MM.1S (cell line): ENCODE data around the gene NIN.
"Not testable (repeated sequence)": the region's sequence is repeated elsewhere in the genome, so short reads cannot be mapped to it uniquely, and the experiment has no call there.

Experiments
- DNase-seq: peaks from one replicate; pipeline ENCODE4 v3.0.0-alpha.2; 2015
- H2AFZ ChIP-seq: fragments of 300-600 bp; sonication (generic); 2 replicates; pipeline ENCODE4 v1.6.0; 2016; ENCODE audit warnings: antibody characterized with exemption, low read length
- H3F3A ChIP-seq: fragments of 300-600 bp; sonication (generic); 2 replicates; pipeline ENCODE4 v1.6.1; 2016; ENCODE audit warnings: mild to moderate bottlenecking, antibody characterized with exemption, low read length, moderate library complexity, mixed read lengths; ENCODE audit not compliant: insufficient read depth
- H3K27ac ChIP-seq: fragments of 300-600 bp; sonication (generic); 2 replicates; pipeline ENCODE4 v1.5.1; 2016; ENCODE audit warnings: mild to moderate bottlenecking, low read length
- H3K27me3 ChIP-seq: fragments of 300-600 bp; sonication (generic); replicated peaks from 2 replicates; pipeline ENCODE4 v1.6.0; 2016; ENCODE audit warnings: low read length; ENCODE audit not compliant: insufficient read depth
- H3K36me3 ChIP-seq: fragments of 300-600 bp; sonication (generic); replicated peaks from 2 replicates; pipeline ENCODE4 v1.6.1; 2016; ENCODE audit warnings: mild to moderate bottlenecking, low read length, mixed read lengths; ENCODE audit not compliant: insufficient read depth
- H3K4me1 ChIP-seq: fragments of 300-600 bp; sonication (generic); 2 replicates; pipeline ENCODE4 v1.6.1; 2016; ENCODE audit warnings: low read length, mixed read lengths
- H3K4me2 ChIP-seq: fragments of 300-600 bp; sonication (generic); 2 replicates; pipeline ENCODE4 v1.6.0; 2016; ENCODE audit warnings: low read depth, low read length
- H3K4me3 ChIP-seq: fragments of 300-600 bp; sonication (generic); 2 replicates; pipeline ENCODE4 v1.5.1; 2016; ENCODE audit warnings: low read length, mixed read lengths
- H3K79me2 ChIP-seq: fragments of 300-600 bp; sonication (generic); 2 replicates; pipeline ENCODE4 v1.6.1; 2016; ENCODE audit warnings: mixed run types, low read length, mixed read lengths
- H3K9ac ChIP-seq: fragments of 300-600 bp; sonication (generic); 2 replicates; pipeline ENCODE4 v1.6.1; 2016; ENCODE audit warnings: low read length, mixed read lengths
- H3K9me2 ChIP-seq: fragments of 300-600 bp; sonication (generic); replicated peaks from 2 replicates; pipeline ENCODE4 v1.6.1; 2016; ENCODE audit warnings: mild to moderate bottlenecking, low read length, mixed read lengths; ENCODE audit not compliant: insufficient read depth
- H3K9me3 ChIP-seq: fragments of 300-600 bp; sonication (generic); replicated peaks from 2 replicates; pipeline ENCODE4 v1.6.1; 2016; ENCODE audit warnings: mild to moderate bottlenecking, low read length, mixed read lengths; ENCODE audit not compliant: insufficient read depth
- H4K20me1 ChIP-seq: fragments of 300-600 bp; sonication (generic); 2 replicates; pipeline ENCODE4 v1.6.1; 2016; ENCODE audit warnings: mild to moderate bottlenecking, low read length, moderate library complexity, mixed read lengths; ENCODE audit not compliant: insufficient read depth
- CTCF ChIP-seq: fragments of 300-600 bp; sonication (generic); IDR thresholded peaks from 2 replicates; pipeline ENCODE4 v1.5.1; 2016; ENCODE audit warnings: antibody characterized with exemption, low read length, mixed read lengths
- EZH2 ChIP-seq: fragments of 300-600 bp; sonication (generic); optimal IDR thresholded peaks from 2 replicates; pipeline ENCODE3; 2017; ENCODE audit warnings: low read depth, mild to moderate bottlenecking, antibody characterized with exemption, low read length, mixed read lengths
- EZH2phosphoT487 ChIP-seq: fragments of 300-600 bp; sonication (generic); IDR thresholded peaks from 2 replicates; pipeline ENCODE4 v1.6.1; 2018; ENCODE audit warnings: antibody characterized with exemption, low read length

NIN gene

DNA sequence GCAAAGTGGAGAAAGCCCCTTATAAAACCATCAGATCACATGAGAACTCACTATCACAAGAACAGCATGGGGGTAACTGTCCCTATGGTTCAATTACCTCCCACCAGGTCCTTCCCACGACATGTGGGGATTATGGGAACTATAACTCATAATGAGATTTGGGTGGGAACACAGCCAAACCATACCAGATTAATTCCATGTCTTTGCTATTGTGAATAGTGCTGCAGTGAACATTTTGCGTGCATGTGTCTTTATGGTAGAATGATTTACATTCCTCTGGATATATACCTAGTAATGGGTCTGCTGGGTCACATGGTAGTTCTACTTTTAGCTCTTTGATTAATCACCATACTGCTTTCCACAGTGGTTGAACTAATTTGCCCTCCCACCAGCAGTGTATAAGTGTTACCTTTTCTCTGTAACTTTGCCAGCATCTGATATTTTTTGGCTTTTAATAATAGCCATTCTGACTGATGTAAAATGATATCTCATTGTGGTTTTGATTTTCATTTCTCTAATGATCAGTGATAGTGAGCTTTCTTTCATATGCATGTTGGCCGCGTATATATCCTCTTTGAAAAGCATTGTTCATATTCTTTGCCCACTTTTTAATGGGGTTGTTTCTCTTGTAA lies 133.2 kb downstream of the NIN start:
- Histone ChIP-seq H4K20me1 (no peaks in the 10 kb centered on the region), H3K27ac (no peak overlapping the region), H3K9me2 (no peaks in the 10 kb centered on the region), H3K36me3 (no peaks in the 10 kb centered on the region), H3K9ac (no peak overlapping the region), H3K27me3 (no peaks in the 10 kb centered on the region), H3K9me3 (no peaks in the 10 kb centered on the region), H3K4me1 (no peaks in the 10 kb centered on the region), H2AFZ (no peak overlapping the region), H3K4me2 (no peak overlapping the region), H3K79me2 (no peaks in the 10 kb centered on the region), H3K4me3 (no peak overlapping the region), H3F3A (no peaks in the 10 kb centered on the region)
- DNase-seq = no peak
- TF ChIP-seq EZH2phosphoT487 (no peak), CTCF (no peak), EZH2 (no peak)

GRCh38 chr14:50694260-50694659 lies 136.7 kb downstream of the NIN start:
- DNase-seq, H3K4me3 ChIP-seq, H3K27me3 ChIP-seq, H3K4me1 ChIP-seq, H2AFZ ChIP-seq, H3K36me3 ChIP-seq, H3K79me2 ChIP-seq, H3F3A ChIP-seq, H3K9me2 ChIP-seq, H3K9me3 ChIP-seq, H4K20me1 ChIP-seq, H3K4me2 ChIP-seq, H3K9ac ChIP-seq, H3K27ac ChIP-seq: not testable (repeated sequence)

DNA sequence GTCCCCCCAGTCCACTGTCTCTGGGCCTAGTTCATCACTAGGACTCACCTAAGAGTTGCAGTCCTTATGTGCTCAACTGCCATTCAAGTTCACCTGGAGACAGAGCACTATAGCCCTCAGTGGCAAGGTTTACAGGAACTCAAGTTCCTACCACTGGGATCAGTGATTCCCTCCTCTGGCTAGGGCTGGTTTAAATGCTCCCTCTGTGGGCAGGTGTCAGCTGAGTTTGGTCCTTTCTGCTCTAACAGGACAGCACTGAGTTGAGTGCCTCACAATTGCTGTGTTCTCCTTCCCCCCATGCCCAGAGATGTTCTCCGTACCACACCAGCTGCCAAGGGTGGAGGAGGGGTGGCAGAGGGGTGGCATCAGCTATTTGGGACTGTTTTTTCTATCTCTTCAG lies 142.1 kb downstream of the NIN start:
- Histone ChIP-seq H3K4me2 (no peak overlapping the region), H3K9me2 (no peaks in the 10 kb centered on the region), H4K20me1 (no peaks in the 10 kb centered on the region), H3K4me1 (no peaks in the 10 kb centered on the region), H3K79me2 (no peaks in the 10 kb centered on the region), H3F3A (no peaks in the 10 kb centered on the region), H2AFZ (no peak overlapping the region), H3K4me3 (no peak overlapping the region), H3K9me3 (no peaks in the 10 kb centered on the region), H3K27me3 (no peaks in the 10 kb centered on the region), H3K27ac (no peak overlapping the region), H3K36me3 (no peaks in the 10 kb centered on the region), H3K9ac (no peak overlapping the region)
- DNase-seq = no peak
- no peak for TF ChIP-seq EZH2phosphoT487
- TF ChIP-seq EZH2 = no peak
- TF ChIP-seq CTCF = no peak

GRCh38 chr14:50679674-50680073 lies 151.3 kb downstream of the NIN start:
- no peak for TF ChIP-seq EZH2phosphoT487
- TF ChIP-seq CTCF = no peak
- TF ChIP-seq EZH2 = no peak
- Histone ChIP-seq H3K4me2 (no peak overlapping the region), H3K9ac (no peak overlapping the region), H3K4me3 (no peak overlapping the region), H3K4me1 (peaks cover 15% of the 10 kb centered on the region), H2AFZ (no peak overlapping the region), H3K36me3 (no peaks in the 10 kb centered on the region), H3K27ac (no peak overlapping the region), H4K20me1 (no peaks in the 10 kb centered on the region), H3K79me2 (no peaks in the 10 kb centered on the region), H3K9me3 (no peaks in the 10 kb centered on the region), H3K9me2 (no peaks in the 10 kb centered on the region), H3F3A (no peaks in the 10 kb centered on the region), H3K27me3 (no peaks in the 10 kb centered on the region)
- no peak for DNase-seq
